Loucy (cell line): ENCODE data around the gene KRT80.

Source experiments
- H2AFZ ChIP-seq: fragments of 200-600 bp; sonication (generic); 2 replicates; pipeline ENCODE4 v1.6.0; 2016; ENCODE audit warnings: antibody characterized with exemption, mild to moderate bottlenecking, low read length, moderate library complexity
- H3F3A ChIP-seq: fragments of 200-600 bp; 2 replicates; pipeline ENCODE4 v1.6.0; 2016; ENCODE audit warnings: antibody characterized with exemption, low read depth, mild to moderate bottlenecking
- H3K27me3 ChIP-seq: fragments of 200-600 bp; sonication (generic); 2 replicates; pipeline ENCODE4 v1.6.1; 2014; ENCODE audit warnings: low read length, mild to moderate bottlenecking; ENCODE audit not compliant: insufficient read depth, poor library complexity, severe bottlenecking
- H3K36me3 ChIP-seq: fragments of 200-600 bp; sonication (generic); 2 replicates; pipeline ENCODE4 v1.6.1; 2016; ENCODE audit warnings: low read length; ENCODE audit not compliant: insufficient read depth
- H3K4me1 ChIP-seq: fragments of 200-600 bp; sonication (generic); 2 replicates; pipeline ENCODE4 v1.5.1; 2014; ENCODE audit warnings: low read length, mild to moderate bottlenecking; ENCODE audit not compliant: insufficient read depth, poor library complexity, severe bottlenecking
- H3K4me2 ChIP-seq: fragments of 200-600 bp; sonication (generic); 2 replicates; pipeline ENCODE4 v1.6.0; 2014; ENCODE audit warnings: antibody characterized with exemption, low read length, low read depth, mild to moderate bottlenecking; ENCODE audit not compliant: poor library complexity, severe bottlenecking
- H3K4me3 ChIP-seq: fragments of 200-600 bp; sonication (generic); 2 replicates; pipeline ENCODE4 v1.5.1; 2014; ENCODE audit warnings: low read length, mild to moderate bottlenecking, mixed read lengths; ENCODE audit not compliant: poor library complexity, severe bottlenecking
- H3K79me2 ChIP-seq: fragments of 200-600 bp; sonication (generic); 2 replicates; pipeline ENCODE4 v1.6.1; 2014; ENCODE audit warnings: low read length; ENCODE audit not compliant: insufficient read depth
- H3K9ac ChIP-seq: fragments of 200-600 bp; sonication (generic); 2 replicates; pipeline ENCODE4 v1.6.0; 2014; ENCODE audit warnings: mild to moderate bottlenecking, low read depth, low read length, moderate library complexity; ENCODE audit not compliant: poor library complexity, severe bottlenecking
- H3K9me2 ChIP-seq: fragments of 200-600 bp; sonication (generic); replicated peaks from 2 replicates; pipeline ENCODE4 v1.6.1; 2016; ENCODE audit warnings: low read depth, low read length, mixed read lengths
- H3K9me3 ChIP-seq: fragments of 200-600 bp; sonication (generic); 2 replicates; pipeline ENCODE4 v1.6.1; 2014; ENCODE audit warnings: mild to moderate bottlenecking, antibody characterized with exemption, low read length, low read depth; ENCODE audit not compliant: insufficient read depth
- H4K20me1 ChIP-seq: fragments of 200-600 bp; sonication (generic); 2 replicates; pipeline ENCODE4 v1.6.0; 2014; ENCODE audit warnings: antibody characterized with exemption, low read length, mild to moderate bottlenecking; ENCODE audit not compliant: insufficient read depth, poor library complexity, severe bottlenecking
- CTCF ChIP-seq: fragments of 200-600 bp; sonication (generic); conservative IDR thresholded peaks from 2 replicates; pipeline ENCODE4 v1.5.1; 2014; ENCODE audit warnings: mild to moderate bottlenecking, antibody characterized with exemption, low read length
- EZH2phosphoT487 ChIP-seq: fragments of 200-600 bp; IDR thresholded peaks from 2 replicates; pipeline ENCODE4 v1.6.1; 2018; ENCODE audit warnings: antibody characterized with exemption, mild to moderate bottlenecking, moderate library complexity, borderline replicate concordance

The KRT80 gene

GRCh38 chr12:52232203-52232673, 40.4 kb upstream of the KRT80 start:
- H3K36me3 ChIP-seq: no peaks in the 10 kb centered on the region
- no peaks in the 10 kb centered on the region for H4K20me1 ChIP-seq
- no peaks in the 10 kb centered on the region for H3K9me2 ChIP-seq
- no peaks in the 10 kb centered on the region for H3K27me3 ChIP-seq
- H3K4me2 ChIP-seq: no peak overlapping the region
- no peaks in the 10 kb centered on the region for H3F3A ChIP-seq
- no peak overlapping the region for H2AFZ ChIP-seq
- no peak overlapping the region for H3K4me3 ChIP-seq
- no peaks in the 10 kb centered on the region for H3K9me3 ChIP-seq
- no peaks in the 10 kb centered on the region for H3K79me2 ChIP-seq
- H3K4me1 ChIP-seq: no peaks in the 10 kb centered on the region
- H3K9ac ChIP-seq: no peak overlapping the region
- TF ChIP-seq EZH2phosphoT487: no peak
- TF ChIP-seq CTCF: no peak

- no peak for TF ChIP-seq EZH2phosphoT487
- no peak for TF ChIP-seq CTCF
- Histone ChIP-seq H2AFZ (no peak overlapping the region), H3K36me3 (no peaks in the 10 kb centered on the region), H3K9ac (no peak overlapping the region), H3K9me3 (no peaks in the 10 kb centered on the region), H3K9me2 (no peaks in the 10 kb centered on the region), H3K27me3 (no peaks in the 10 kb centered on the region), H3K4me1 (no peaks in the 10 kb centered on the region), H3K4me2 (no peak overlapping the region), H3K4me3 (no peak overlapping the region), H3F3A (no peaks in the 10 kb centered on the region), H4K20me1 (no peaks in the 10 kb centered on the region), H3K79me2 (no peaks in the 10 kb centered on the region)
Observed at GRCh38 chr12:52231305-52232202, 39.7 kb upstream of the KRT80 start.

- Histone ChIP-seq H3K9me3 (no peaks in the 10 kb centered on the region), H3K9ac (no peak overlapping the region), H3K4me2 (no peak overlapping the region), H3K36me3 (no peaks in the 10 kb centered on the region), H3K9me2 (no peaks in the 10 kb centered on the region), H3K4me1 (no peaks in the 10 kb centered on the region), H3F3A (no peaks in the 10 kb centered on the region), H3K27me3 (no peaks in the 10 kb centered on the region), H2AFZ (no peak overlapping the region), H3K4me3 (no peak overlapping the region), H4K20me1 (no peaks in the 10 kb centered on the region), H3K79me2 (no peaks in the 10 kb centered on the region)
- TF ChIP-seq CTCF: no peak
- no peak for TF ChIP-seq EZH2phosphoT487
Observed at GRCh38 chr12:52230364-52231281, 38.8 kb upstream of the KRT80 start.
